ENCODE measurements around the gene BTNL9. TPM values are rescaled to one million over a fixed set of nuclear protein-coding genes. Genes with fewer than 3 reads are reported as not detected.

Gene BTNL9
- total and polyA plus RNA-seq, 9 of the 15 experiments (the other 6 are each of a cell fraction or from before 2014, with no cell fraction given) = 3.7 to 86.7 (median 29.4) TPM

GRCh38 chr5:181039471-181039870 lies 595 bp upstream of the BTNL9 start:
- Histone ChIP-seq H3K27me3 (ENCODE audit: control insufficient read depth in 2 of 2, insufficient read depth in 2 of 2, low read length in 2 of 2) (peaks cover 0 to 4% of the 10 kb centered on the region in 2 experiments; a peak in 2 of 5 replicates), H3K9me3 (replicated peaks; ENCODE audit: control insufficient read depth, insufficient read depth, low read depth, low read length) (no peaks in the 10 kb centered on the region), H3K4me2 (ENCODE audit: insufficient read depth, low read length) (no peak overlapping the region), H3K9ac (ENCODE audit: insufficient read depth in 1 of 2, low read depth in 2 of 2, low read length in 2 of 2) (no peak overlapping the region), H3K36me3 (ENCODE audit: control insufficient read depth, insufficient read depth, low read length) (no peaks in the 10 kb centered on the region), H3K79me2 (ENCODE audit: control insufficient read depth, insufficient read depth, low read length) (no peaks in the 10 kb centered on the region), H3K27ac (ENCODE audit: extremely low read depth, low read depth, low read length) (no peak overlapping the region), H3K4me1 (replicated peaks in 1 of 2; ENCODE audit: control insufficient read depth in 2 of 2, insufficient read depth in 2 of 2, low read length in 2 of 2) (peaks cover 2 to 13% of the 10 kb centered on the region in 2 experiments; a peak in 2 of 5 replicates), H3K4me3 (no peak overlapping the region), H2AFZ (ENCODE audit: low read depth, low read length) (peak overlapping the region; percentile 53), H4K20me1 (replicated peaks; ENCODE audit: control insufficient read depth, insufficient read depth, low read length) (no peaks in the 10 kb centered on the region), H3K9me1 (ENCODE audit: control insufficient read depth, insufficient read depth, low read length) (no peaks in the 10 kb centered on the region)
- in situ Hi-C loops (cut with MboI) (no loop called here), intact Hi-C loops (cut with micrococcal nuclease) (no loop called here)
- no peak for FAIRE-seq
- DNase-seq (ENCODE audit: extremely low read depth in 1 of 4, low spot score in 3 of 4) = no peak
- POLR2A ChIA-PET = interaction anchor here (0.5 to 2.0 kb wide), 5 partner anchors 8 to 47 kb away, joined by 3 to 9 read pairs (median 3); no protein-coding TSS in a partner anchor
- BruUV-seq (replicated peaks) = no TSS peak
- ATAC-seq = no peak
- 35% methylated on average over 8 of the region's 8 CpGs for WGBS (ENCODE audit: insufficient coverage, low coverage, missing lambda C conversion rate)
- CTCF ChIA-PET (ENCODE audit: low intra/inter-chr PET ratio) = no interaction called here
- TF ChIP-seq GATAD2B (IDR thresholded peaks at IDR 0.05; ENCODE audit: borderline replicate concordance) (no peak), MCM3 (IDR thresholded peaks at IDR 0.05) (no peak), HCFC1 (IDR thresholded peaks at IDR 0.05; ENCODE audit: low read depth, low read length) (no peak), TSHZ1 (CRISPR knock-in tag; IDR thresholded peaks at IDR 0.05) (no peak), TRIM28 (IDR thresholded peaks at IDR 0.05) (no peak), ATF1 (CRISPR knock-in tag; IDR thresholded peaks at IDR 0.05) (no peak), ATF1 (tag; IDR thresholded peaks at IDR 0.05) (no peak), RFX5 (IDR thresholded peaks at IDR 0.05; ENCODE audit: low read depth, low read length) (no peak), SRSF9 (IDR thresholded peaks at IDR 0.05; ENCODE audit: borderline replicate concordance, low read depth, low read length) (no peak), ZNF445 (CRISPR knock-in tag; IDR thresholded peaks at IDR 0.05; ENCODE audit: low read depth) (no peak), MBD1 (CRISPR knock-in tag; IDR thresholded peaks at IDR 0.05) (no peak), CREM (IDR thresholded peaks at IDR 0.05; ENCODE audit: low read depth) (no peak), ZFP36 (IDR thresholded peaks at IDR 0.05; ENCODE audit: low read depth, low read length, partially characterized antibody) (no peak)
- TF ChIP-seq, protein P1, sequence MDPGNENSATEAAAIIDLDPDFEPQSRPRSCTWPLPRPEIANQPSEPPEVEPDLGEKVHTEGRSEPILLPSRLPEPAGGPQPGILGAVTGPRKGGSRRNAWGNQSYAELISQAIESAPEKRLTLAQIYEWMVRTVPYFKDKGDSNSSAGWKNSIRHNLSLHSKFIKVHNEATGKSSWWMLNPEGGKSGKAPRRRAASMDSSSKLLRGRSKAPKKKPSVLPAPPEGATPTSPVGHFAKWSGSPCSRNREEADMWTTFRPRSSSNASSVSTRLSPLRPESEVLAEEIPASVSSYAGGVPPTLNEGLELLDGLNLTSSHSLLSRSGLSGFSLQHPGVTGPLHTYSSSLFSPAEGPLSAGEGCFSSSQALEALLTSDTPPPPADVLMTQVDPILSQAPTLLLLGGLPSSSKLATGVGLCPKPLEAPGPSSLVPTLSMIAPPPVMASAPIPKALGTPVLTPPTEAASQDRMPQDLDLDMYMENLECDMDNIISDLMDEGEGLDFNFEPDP (CRISPR knock-in tag; IDR thresholded peaks at IDR 0.05) = no peak
